GM23248 (cell line): Measurements from ENCODE around the gene CPED1.

Experiments
- EZH2 ChIP-seq: fragments of 200-600 bp; sonication (generic); IDR thresholded peaks from 2 replicates; pipeline ENCODE4 v1.6.1; 2018; ENCODE audit warnings: antibody characterized with exemption, mild to moderate bottlenecking; ENCODE audit not compliant: insufficient read depth, poor library complexity, severe bottlenecking
- EZH2phosphoT487 ChIP-seq: fragments of 200-600 bp; sonication (generic); IDR thresholded peaks from 2 replicates; pipeline ENCODE4 v1.6.1; 2018; ENCODE audit warnings: antibody characterized with exemption, moderate library complexity, mild to moderate bottlenecking, low read depth; ENCODE audit not compliant: insufficient read depth

- no peak for TF ChIP-seq EZH2
- TF ChIP-seq EZH2phosphoT487: no peak
Observed at GRCh38 chr7:121102619-121103018, 114.1 kb downstream of the CPED1 start.
